Osteoblast (primary cell): ENCODE results near the gene TBX4. TPM values are rescaled to one million over a fixed set of nuclear protein-coding genes. Genes with fewer than 3 reads are reported as not detected.

Source experiments
- DNase-seq: peaks from one replicate; pipeline ENCODE4 v3.0.0; 2011; ENCODE audit warnings: low spot score, mixed read lengths; ENCODE audit not compliant: insufficient read length; ENCODE audit errors: missing footprints
- H2AFZ ChIP-seq: 2 replicates; pipeline ENCODE4 v1.6.0; 2011; ENCODE audit warnings: mild to moderate bottlenecking, low read length
- H3K27ac ChIP-seq: 2 replicates; pipeline ENCODE4 v1.5.1; 2011; ENCODE audit warnings: mild to moderate bottlenecking, low read depth, low read length, moderate library complexity
- H3K27me3 ChIP-seq: 2 replicates; pipeline ENCODE4 v1.6.0; 2012; ENCODE audit warnings: mild to moderate bottlenecking, control low read depth, inconsistent platforms, low read length, moderate library complexity; ENCODE audit not compliant: insufficient read depth
- H3K36me3 ChIP-seq: 2 replicates; pipeline ENCODE4 v1.5.1; 2011; ENCODE audit warnings: mild to moderate bottlenecking, low read length, control low read depth, moderate library complexity; ENCODE audit not compliant: insufficient read depth
- H3K4me1 ChIP-seq: 2 replicates; pipeline ENCODE4 v1.5.1; 2011; ENCODE audit warnings: mild to moderate bottlenecking, low read length, control low read depth, moderate library complexity; ENCODE audit not compliant: insufficient read depth
- H3K4me2 ChIP-seq: 2 replicates; pipeline ENCODE4 v1.6.0; 2011; ENCODE audit warnings: mild to moderate bottlenecking, low read length; ENCODE audit not compliant: insufficient read depth
- H3K4me3 ChIP-seq: fragments of 200-600 bp; sonication (generic); 3 replicates; pipeline ENCODE4 v1.5.1; 2012; ENCODE audit warnings: mild to moderate bottlenecking, low read length, inconsistent platforms; ENCODE audit not compliant: insufficient read depth
- H3K79me2 ChIP-seq: 2 replicates; pipeline ENCODE4 v1.6.0; 2012; ENCODE audit warnings: mild to moderate bottlenecking, low read length, control low read depth, inconsistent platforms; ENCODE audit not compliant: insufficient read depth
- H3K9me3 ChIP-seq: 2 replicates; pipeline ENCODE4 v1.5.1; 2011; ENCODE audit warnings: low read depth, low read length, control low read depth
- H4K20me1 ChIP-seq: 2 replicates; pipeline ENCODE4 v1.6.0; 2012; ENCODE audit warnings: mild to moderate bottlenecking, low read length, control low read depth; ENCODE audit not compliant: insufficient read depth
- CTCF ChIP-seq: IDR thresholded peaks from 2 replicates; pipeline ENCODE4 v1.5.1; 2011; ENCODE audit warnings: mild to moderate bottlenecking, low read depth, low read length, moderate library complexity; ENCODE audit errors: extremely low read depth
- total RNA-seq: library from RNA; depleted of rRNA; stranded (reverse); fragments of >200 nt; gene quantifications from 2 replicates; pipeline ENCODE4 v1.2.3, GENCODE V29; 2012

Gene TBX4
- total RNA-seq, 1 donor: not detected

DNA sequence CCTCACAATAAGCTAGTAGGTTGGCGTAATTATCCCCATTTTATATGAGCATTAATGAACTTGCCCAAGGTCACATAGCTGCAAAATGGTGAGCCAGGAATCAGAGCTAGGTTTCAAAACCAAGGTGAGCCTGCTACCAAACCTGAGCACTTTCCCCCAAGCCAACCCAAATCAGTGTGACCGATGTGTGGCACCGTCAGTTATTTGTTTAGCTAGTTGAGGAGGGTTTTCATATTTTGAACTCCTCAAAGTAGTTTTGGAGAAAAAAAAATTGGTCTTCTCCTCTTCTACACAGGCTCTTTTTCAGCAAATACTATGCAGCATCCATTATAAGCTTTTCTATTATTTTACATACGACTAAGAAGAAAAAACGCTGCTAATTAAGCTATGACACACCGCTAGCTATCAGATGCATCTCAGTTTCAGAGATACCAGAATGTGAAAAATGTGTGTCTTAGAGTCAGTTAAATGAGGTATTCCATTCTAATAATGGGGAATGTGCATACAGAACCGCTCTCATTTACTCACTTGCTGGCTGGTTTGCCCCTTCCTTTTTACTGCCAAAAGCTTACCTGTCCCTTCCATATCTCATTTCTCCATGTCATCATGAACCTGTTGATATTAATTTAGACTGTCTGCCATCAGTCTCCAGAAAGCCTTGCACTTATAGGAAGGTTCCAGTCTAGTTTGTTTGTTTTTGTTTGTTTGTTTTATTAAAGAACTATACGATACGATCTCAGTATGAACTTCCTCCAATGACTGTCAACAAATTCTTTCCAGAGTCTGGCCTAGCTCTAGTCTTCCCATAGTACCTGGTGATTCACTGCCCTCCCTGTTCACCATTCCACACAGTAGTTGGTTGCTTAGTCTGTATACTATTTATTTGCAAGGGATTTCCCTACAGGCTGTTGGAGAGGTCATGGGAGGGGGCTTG is 2.2 kb upstream of the TBX4 start:
- Histone ChIP-seq H2AFZ (no peak overlapping the region), H3K27ac (no peak overlapping the region), H3K27me3 (peaks cover 46% of the 10 kb centered on the region), H3K4me3 (no peak overlapping the region), H3K4me2 (no peak overlapping the region), H3K9me3 (no peaks in the 10 kb centered on the region), H3K4me1 (no peaks in the 10 kb centered on the region), H3K36me3 (no peaks in the 10 kb centered on the region), H3K79me2 (no peaks in the 10 kb centered on the region), H4K20me1 (peaks cover under 1% of the 10 kb centered on the region)
- TF ChIP-seq CTCF: no peak
- DNase-seq: no peak

DNA sequence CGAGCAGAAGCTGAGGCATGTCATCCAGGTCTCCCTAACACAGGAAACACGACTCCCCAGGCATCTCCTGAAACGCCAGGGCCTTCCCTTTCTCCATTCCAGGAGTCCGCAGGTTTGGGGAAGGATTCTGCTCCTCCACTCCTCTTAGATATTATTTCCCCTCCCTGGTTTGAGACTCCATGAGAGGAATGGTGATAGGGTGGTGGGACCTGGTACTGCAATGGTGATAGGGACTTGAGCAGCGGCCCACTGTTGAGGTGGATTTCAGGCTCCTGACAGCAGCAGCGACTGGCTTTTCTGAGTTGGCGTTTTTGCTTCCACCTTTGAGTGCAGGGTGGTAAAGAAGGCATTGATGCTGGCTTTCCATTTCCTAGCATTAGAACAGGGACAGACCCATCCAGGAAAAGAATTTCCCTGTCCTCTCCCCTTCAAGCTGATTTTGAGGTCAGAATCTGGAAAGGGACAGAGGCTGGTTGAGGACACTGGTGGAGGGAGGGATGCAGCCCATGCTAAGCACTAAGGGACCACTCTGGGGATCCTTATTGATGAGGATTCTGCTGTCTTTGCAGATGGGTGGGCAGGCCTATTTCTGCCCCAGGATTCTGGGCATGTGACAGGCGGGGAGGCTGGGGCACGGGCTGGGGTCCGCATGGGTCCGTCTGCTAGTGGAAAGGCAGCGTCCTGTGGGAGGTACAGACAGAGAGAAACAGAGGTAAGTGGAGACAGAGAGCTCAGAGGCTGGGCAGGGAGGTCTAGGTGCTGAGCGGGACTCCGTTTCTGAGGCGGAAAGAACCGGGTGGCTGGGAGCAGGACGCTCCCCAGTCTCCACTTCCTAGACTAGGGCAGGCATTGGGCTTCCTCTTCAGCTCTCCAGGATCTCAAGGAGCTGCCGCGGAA is 1.3 kb upstream of the TBX4 start:
- Histone ChIP-seq H2AFZ (no peak overlapping the region), H3K4me1 (no peaks in the 10 kb centered on the region), H3K79me2 (no peaks in the 10 kb centered on the region), H3K4me3 (no peak overlapping the region), H3K9me3 (no peaks in the 10 kb centered on the region), H3K36me3 (no peaks in the 10 kb centered on the region), H3K27ac (no peak overlapping the region), H3K27me3 (peaks cover 54% of the 10 kb centered on the region), H3K4me2 (no peak overlapping the region), H4K20me1 (no peaks in the 10 kb centered on the region)
- no peak for TF ChIP-seq CTCF
- DNase-seq: peak; percentile 86

GRCh38 chr17:61451538-61452300 is 503 bp upstream of the TBX4 start:
- Histone ChIP-seq H3K4me3 (peak overlapping the region; percentile 67), H3K9me3 (no peaks in the 10 kb centered on the region), H3K79me2 (no peaks in the 10 kb centered on the region), H3K36me3 (no peaks in the 10 kb centered on the region), H3K27me3 (peaks cover 55% of the 10 kb centered on the region), H3K27ac (no peak overlapping the region), H2AFZ (peak overlapping the region; percentile 82), H4K20me1 (no peaks in the 10 kb centered on the region), H3K4me1 (no peaks in the 10 kb centered on the region), H3K4me2 (peak overlapping the region; percentile 74)
- DNase-seq: peak; percentile 94
- TF ChIP-seq CTCF: no peak
